GM21390 (cell line): ENCODE results near the gene DDR2.
"Not testable (repeated sequence)": the region's sequence is repeated elsewhere in the genome, so short reads cannot be mapped to it uniquely, and the experiment has no call there.

Experiments used
- ATAC-seq: cut with Tn5 transposase; IDR thresholded peaks from one replicate; pipeline ENCODE4 v1.9.1; 2021; ENCODE audit not compliant: unreplicated experiment

The DDR2 gene

DNA sequence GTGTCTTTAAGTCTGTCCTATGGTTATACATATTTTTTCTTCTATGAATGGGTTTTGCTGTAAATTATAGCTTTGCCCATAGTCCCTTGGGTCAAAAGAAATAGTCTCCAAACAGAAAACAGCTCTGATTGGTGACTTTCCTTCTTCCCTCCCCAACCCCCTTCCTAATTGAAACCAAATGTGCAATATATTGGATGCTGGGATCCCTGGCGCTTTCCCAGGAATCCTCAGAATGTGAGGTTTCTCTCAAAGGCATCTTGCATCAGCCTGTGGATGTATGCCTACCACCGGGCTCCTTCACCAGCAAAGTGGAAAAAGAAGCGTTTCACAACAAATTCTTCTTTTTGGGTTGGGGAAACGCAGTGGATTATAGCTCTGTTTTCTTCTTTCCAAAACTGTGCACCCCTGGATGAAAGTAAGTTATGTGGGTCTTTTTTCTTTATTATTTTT is at the start of gene DDR2:
Gene DDR2, plus strand, starts transcription at position 248 of the 450 bp plus-strand sequence. CDS start 86,600 bp downstream, outside the sequence.
- ATAC-seq: no peak

DNA sequence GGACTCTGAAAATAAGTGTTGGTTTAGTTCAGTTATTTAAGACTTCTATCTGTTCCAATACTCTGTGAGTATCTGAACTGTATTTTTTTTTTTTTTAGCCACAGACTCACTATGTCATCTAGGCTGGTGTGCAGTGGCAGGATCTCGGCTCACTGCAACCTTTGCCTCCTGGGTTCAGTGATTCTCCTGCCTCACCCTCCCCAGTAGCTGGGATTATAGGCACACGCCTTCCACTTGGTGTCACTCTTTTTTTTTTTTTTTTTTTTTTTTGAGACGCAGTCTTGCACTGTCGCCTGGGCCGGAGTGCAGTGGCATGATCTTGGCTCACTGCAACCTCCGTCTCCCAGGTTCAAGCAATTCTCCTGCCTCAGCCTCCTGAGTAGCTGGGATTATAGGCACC is 49.4 kb upstream of the DDR2 start:
- ATAC-seq: not testable (repeated sequence)

DNA sequence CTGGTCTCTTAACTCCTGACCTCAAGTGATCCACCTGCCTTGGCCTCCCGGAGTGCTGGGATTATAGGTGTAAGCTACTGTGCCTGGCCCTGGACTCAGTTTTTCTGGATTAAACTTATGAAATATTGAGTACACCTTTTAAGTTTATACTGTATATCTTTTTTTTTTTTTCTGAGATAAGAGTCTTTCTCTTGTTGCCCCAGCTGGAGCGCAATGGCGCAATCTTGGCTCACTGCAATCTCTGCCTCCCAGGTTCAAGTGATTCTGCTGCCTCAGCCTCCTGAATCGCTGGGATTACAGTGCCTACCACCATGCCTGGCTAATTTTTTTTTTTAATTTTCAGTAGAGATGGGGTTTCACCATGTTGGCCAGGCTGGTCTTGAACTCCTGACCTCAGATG is 47.2 kb upstream of the DDR2 start:
- ATAC-seq: not testable (repeated sequence)

DNA sequence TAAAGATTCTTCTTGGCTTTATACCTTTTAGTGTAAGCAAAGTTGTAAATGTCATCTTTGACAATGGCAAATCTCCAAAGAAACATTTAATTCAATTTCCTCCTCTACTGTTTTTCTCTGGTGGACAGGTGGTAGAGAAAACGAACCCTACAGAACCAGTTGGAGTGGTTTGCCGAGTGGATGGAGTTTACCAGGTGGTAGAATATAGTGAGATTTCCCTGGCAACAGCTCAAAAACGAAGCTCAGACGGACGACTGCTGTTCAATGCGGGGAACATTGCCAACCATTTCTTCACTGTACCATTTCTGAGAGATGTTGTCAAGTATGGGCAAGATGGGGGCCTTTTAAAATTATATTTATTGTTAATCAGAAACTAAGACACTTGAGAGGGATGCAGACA is 44.9 kb upstream of the DDR2 start:
- ATAC-seq: no peak

DNA sequence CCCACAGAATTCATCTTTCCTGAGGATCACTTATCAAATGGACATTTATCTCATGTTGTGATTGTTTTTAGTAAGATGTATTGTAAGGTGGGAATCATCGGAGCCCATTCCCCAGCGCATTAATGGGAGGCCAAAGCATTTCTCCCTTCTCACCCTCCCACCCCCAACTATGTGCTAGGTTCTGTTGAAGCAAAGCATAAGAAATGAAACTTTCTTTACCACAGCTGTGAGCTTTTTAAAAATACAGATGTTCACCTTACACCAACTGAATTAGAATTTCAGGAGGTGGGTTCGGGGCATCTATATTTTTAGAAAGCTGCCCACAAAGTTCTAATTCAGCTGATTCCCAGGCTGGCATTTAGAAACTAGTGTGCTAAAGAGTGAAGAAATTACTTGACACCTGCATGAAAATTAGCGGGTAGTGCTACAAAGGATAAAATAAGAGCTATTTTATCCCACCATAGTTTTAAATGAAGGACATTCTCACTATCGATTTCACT is 44.5 kb upstream of the DDR2 start:
- ATAC-seq: no peak

DNA sequence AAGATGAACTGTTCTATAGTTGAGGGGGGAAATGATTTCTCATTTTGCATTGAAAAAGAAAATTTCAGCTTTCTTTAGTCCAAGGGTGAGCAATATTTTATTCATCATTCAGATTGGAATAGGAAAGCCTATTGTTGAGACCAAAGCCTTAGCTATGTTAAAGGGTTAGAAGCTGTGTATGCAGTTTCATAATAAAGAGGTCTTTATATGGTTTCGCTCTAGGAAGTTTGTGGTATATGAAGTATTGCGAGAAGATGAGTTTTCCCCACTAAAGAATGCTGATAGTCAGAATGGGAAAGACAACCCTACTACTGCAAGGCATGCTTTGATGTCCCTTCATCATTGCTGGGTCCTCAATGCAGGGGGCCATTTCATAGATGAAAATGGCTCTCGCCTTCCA is 42.2 kb upstream of the DDR2 start:
- no peak for ATAC-seq

DNA sequence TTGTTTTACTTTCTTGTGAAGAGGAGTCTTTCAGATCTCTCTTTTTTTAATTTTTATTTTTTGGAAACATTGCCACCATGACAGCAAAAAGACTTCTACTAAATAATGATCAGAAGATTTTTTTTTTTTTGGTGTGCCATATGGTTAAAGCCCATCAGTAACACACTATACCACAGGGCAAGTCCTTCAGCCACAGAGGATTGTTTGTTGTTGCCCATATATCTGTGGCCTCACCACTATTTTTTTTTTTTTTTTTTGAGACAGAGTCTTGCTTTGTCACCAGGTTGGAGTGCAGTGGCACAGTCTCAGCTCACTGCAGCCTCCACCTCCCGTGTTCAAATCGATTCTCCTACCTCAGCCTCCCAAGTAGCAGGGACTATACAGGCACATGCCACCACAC is 41.6 kb upstream of the DDR2 start:
- ATAC-seq: no peak

DNA sequence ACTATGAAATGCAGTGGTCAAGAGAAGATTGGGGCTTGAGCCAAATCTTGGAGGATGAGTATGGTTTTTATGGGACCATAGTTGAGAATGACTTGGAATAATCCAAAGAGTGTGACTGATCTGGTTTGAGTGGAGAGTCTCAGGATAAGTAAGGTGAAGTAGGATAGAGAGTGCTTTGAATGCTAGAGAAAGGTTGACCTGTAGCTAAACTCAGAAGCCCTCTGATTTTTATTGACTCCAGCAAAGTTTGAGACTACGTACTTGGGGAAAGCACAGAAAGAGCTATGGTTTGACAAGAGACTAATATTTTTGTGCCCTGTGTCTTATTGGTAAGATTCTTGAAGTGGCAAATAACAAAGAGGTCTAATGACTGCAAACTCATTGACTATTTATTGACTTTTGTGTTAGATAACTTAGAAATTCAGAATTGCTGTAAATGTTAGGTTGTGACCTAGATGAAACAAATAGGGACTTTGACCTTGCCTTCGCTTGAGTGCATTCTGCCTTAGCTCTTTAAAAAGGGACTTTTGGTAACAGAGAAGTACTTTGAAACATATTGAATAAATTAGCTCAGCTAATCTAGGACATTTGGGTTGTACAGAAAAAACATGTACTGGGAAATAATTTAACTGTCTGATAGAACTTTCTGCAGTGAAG is 35.6 kb upstream of the DDR2 start:
- ATAC-seq: no peak

DNA sequence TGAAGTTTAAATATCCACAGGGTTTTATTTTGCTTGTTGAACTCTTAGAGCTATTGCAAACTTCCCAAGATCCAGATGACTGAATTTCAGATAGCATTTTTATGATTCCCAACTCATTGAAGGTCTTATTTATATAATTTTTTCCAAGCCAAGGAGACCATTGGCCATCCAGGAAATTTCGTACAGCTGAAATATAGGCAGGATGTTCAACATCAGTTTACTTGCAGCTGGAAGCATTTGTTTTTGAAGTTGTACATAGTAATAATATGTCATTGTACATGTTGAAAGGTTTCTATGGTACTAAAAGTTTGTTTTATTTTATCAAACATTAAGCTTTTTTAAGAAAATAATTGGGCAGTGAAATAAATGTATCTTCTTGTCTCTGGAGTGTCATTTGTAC is 32.8 kb upstream of the DDR2 start:
- ATAC-seq: no peak

DNA sequence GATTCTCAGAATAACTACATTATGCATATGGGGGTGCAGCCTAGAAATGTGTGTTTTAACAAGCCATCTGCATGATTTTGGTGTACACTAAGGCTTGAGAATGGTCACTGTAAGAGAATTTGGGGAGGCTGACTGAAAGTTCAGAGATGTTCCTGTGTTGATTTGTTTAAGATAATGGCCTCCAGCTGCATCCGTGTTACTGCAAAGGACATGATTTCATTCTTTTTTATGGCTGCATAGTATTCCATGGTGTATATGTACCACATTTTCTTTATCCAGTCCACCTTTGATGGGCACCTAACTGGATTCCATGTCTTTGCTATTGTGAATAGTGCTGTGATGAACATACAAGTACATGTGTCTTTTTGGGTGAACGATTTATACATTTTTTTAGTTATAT is 29.1 kb upstream of the DDR2 start:
- not testable (repeated sequence) for ATAC-seq

DNA sequence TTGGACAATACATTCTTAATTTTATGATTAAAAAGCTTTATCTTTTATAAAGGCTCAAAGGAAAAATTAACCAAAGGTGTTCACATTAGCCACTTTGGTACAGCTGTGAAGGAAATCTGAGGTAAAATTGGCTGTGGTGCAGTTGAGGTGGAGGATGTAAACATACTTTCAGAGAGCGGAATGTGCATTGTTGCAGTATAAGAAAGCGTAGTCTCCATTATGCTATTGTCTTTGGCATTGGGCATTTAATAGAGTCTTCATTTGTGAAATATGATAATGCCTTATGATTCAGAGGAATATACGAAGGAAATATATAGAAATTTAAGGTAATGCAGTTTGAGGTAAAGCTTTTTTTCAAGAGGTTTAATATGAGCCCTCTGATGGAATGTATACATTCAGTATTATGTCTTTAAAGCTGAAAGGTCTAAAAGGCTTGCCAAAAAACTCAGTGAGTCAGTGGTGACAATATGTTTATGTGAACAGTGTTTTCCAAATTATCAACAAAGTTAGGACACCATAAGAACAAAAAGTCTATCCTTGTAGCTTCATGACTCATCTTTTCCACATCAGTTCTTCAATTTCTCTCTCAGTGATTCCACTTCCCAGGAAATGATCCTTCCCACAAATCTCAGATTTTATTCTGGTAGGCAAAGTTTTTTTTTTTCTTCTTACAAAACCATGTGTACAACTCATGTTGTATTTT is 26.9 kb upstream of the DDR2 start:
- no peak for ATAC-seq

DNA sequence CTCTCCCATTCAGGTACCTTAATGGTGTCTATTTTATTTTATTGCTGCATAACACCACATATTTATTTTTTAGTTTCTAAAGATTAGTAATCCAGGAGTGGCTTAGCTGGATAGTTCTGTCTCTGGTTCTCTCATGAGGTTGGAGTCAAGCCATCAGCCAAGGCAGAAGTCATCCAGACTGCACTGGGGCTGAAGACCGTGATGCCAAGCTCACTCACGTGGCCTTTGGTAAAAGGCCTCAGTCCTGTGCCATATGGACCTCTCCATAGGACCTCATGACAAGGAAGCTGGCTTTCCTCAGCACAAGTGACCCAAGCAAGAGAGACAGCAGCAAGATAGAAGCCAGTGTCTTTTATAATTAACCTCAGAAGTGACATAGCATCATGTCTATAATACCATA is 23.0 kb upstream of the DDR2 start:
- ATAC-seq: no peak

DNA sequence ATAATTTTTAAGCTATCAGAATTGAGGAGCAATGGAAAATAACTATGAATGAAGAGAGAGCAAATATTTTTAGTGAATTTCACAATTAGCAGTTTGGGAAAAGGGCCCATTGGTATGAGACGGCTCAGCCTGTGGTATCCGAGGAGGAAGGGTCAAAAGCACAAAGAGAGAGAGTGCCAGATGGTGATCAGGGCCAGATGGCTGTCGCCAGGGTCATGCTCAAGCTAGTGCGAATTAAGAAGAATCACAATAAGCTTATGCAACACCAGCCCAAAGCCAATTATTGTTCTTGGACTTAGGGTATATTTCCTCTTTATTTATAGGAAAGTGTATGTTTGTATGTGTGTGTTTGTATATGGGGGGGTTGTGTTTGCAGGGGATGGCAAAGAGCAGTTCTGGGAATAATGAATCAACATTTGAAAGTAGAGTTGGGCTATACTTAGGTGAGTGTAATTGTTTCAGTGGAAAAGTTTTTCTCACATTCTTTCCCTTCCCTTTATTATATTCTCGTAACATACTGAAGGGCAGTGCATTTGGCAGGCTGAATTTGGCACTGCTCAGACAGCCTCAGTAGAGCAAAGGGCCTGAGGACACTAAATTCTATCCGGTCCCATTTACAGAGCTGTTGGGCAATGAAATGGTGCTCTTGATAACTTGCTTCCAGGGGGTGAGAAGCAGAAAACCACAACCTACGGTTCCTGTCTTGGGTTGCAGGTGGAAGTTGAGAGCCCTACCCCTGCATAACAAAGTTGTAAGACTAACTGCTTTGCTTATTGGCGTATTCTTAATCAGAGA is 19.5 kb upstream of the DDR2 start:
- ATAC-seq: no peak

DNA sequence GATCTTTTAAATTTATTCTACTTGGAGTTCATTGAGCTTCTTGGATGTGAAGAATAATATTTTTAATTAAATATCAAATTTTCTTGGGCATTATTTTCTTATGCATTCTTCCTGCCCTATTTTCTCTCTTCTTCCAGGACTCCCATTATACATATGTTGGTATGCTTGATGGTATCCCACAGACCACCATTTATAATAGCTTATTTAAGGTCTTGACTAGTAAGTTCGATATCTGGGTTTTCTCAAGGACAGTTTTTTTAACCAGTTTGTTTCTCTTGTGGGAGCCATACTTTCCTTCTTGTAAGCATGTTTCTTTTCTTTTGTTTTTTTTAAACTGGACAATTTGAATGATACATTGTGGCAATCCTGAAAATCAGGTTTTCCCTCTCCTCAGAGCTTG is 15.4 kb upstream of the DDR2 start:
- ATAC-seq: no peak

DNA sequence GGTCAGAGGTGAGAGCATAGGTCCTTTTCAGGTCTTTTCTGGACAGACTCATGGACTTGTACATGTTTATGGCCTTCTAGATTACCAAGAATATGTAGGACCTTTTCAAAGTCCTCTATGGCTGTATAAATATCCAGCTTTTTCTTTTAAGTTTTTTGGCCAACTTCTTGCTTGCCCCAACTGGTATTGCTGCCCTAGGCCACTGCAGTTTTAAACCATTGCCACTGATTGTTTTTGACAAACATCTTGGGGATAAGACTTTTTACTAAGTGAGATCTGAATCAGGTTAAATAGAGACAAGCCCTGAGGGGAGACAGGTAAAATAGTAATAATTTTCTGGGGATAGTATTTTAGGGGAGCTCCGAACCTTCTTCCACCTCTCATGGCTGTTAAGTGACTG is 14.8 kb upstream of the DDR2 start:
- ATAC-seq: no peak

DNA sequence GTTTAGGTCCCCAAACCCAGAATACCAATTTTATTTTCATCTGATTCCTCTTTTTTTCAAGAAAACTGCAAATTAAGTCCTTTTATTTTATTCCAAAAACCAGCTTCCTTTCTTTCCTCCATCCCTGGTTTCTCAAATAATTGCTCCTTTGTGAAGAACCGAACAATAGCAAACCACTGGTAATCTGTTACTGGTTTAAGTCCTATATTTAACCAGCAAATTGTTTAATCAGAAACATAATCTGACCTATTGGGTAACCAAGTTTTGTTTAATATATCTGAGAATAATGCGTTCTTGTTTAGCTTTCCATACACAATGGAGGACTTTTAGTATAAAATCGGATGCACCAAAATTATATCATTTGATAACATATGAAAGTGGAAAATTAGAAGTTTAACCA is 13.2 kb upstream of the DDR2 start:
- ATAC-seq: no peak

DNA sequence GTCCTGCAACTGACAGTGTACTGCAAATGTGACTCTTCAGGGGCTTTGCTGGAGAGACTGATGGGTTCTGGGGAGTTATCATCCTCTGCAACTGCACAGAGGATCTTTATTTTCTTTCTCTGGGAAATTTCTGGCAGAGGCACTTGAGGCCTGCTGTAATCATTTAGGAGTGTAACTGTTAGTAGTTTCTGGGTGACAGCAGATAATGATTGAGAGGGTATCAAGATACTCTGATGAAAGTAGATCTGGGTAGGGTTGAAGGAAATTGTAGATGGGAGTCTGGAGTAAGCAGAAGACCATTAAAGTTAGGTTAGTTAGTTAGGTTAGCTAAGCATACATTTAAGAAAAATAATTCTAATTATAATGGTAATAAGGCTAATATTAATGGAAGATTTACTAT is 11.0 kb upstream of the DDR2 start:
- no peak for ATAC-seq

DNA sequence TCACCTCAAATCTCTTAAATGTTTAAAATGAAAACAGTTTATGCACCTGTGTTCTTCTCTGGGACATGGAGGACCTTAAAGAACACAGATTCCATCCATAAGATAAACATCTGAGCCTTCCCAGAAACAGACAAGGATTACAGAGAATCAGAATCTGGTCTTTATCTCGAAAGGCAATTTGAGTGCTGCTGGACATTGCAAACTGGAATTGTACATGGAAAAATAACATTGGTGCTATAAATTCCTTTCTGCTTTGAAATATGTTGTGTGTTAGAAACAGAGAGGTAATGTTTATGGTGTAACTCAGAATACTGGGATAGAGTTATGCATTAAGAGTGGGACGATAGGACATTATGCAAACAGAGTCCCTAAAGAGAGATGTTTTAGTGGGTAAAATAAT is 6.6 kb upstream of the DDR2 start:
- no peak for ATAC-seq

DNA sequence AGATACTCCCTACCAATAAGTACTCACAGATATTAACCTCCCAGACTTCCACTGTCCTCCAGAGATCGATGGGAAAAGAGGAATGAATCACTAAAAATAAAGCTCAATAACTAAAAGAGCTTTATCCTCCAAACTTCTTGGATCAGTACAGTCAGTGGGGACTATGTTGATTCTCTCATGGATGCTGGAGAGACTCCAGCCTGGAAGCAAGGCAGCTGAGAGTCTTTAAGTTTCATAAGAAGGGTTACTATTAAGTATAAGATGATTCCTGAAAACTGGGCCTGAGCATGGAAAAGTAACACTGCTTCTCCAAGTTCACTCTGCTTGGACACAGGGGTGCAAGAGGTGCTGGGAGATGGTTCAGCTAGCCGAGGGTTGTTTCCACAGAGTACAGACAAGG is 6.2 kb upstream of the DDR2 start:
- ATAC-seq: no peak

DNA sequence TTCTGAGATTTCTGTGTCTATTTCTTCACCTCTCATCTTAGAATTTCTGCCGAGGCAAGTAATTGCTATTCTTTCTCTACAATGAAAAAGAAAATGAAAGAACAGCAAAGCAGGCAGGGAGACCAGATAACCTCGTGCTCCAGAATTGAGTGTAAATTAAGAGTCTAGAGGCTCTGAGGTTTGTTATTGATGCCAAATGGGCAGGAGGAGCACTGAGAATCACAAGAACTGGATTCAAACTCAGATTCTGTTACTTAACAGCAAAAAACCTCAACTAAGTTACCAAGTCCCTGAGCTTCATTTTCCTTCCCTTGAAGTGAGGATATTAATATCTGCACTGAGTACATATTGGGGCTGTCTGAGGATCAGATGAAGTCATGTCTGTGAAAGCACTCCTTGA is 5.5 kb upstream of the DDR2 start:
- no peak for ATAC-seq

DNA sequence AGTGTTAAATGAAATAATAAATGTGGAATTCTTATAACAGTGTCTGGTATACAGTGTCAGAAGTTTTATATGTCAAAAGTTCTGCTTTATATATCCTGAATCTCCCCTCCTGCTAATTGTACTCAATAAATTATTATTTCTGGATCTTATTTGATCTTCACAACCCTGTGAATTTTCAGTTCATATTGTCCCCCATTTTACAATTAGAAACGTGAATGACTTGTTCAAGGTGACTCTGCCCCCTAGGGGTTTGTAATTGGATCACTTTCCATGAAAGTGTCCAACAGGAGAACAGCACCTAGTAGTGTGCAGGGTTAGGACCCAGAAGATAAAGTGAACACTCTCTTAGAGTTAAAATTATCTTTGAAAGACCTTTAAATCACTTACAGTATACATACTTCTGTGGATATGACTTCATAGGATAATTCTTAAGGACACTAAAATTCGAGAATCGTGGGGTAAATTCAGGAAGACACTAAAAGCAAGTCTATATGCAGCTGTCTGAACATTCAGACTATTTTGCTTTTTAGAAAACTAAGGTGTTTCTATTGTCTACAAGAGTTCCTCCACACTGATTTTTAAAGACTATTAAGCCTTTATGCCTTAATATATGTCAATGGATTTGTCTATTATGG is 4.5 kb upstream of the DDR2 start:
- ATAC-seq: no peak
